HEK293 (cell line): ENCODE measurements around the gene SCUBE1.

ENCODE experiments used
- CTCF ChIA-PET: fragments of 350-600 bp; formaldehyde crosslinking; extraction: SDS; loops from one replicate; lab custom pipeline; 2021; ENCODE audit warnings: antibody characterized with exemption; lab: Yijun Ruan, JAX
- POLR2A ChIA-PET: fragments of 300-600 bp; formaldehyde crosslinking; extraction: SDS; loops from one replicate; lab custom pipeline; 2020; ENCODE audit warnings: antibody characterized with exemption, inconsistent platforms; lab: Yijun Ruan, JAX
- H3K27ac ChIP-seq: fragments of 200-500 bp; sonication (Bioruptor generic); 2 replicates; pipeline ENCODE4 v1.5.1; 2014; ENCODE audit warnings: low read depth, low read length, control low read depth, inconsistent platforms; ENCODE audit errors: extremely low read depth
- H3K36me3 ChIP-seq, 2 experiments: fragments of 200-500 bp in 1 of 2; sonication (Bioruptor generic) in 1 of 2; 1 replicate in 1 of 2; 2 replicates in 1 of 2; pipeline ENCODE4 v1.5.1; 2014 to 2017; ENCODE audit warnings: inconsistent platforms in 2 of 2, low read length in 2 of 2; ENCODE audit not compliant: control insufficient read depth in 2 of 2, insufficient read depth in 1 of 2
- H3K4me1 ChIP-seq: fragments of 200-500 bp; sonication (Bioruptor generic); 2 replicates; pipeline ENCODE4 v1.5.1; 2014; ENCODE audit warnings: mild to moderate bottlenecking, low read length, inconsistent platforms; ENCODE audit not compliant: control insufficient read depth, insufficient read depth
- H3K4me3 ChIP-seq: 2 replicates; pipeline ENCODE4 v1.5.1; 2011; ENCODE audit warnings: low read depth, mild to moderate bottlenecking, control low read depth, low read length, moderate library complexity
- H3K9me3 ChIP-seq: fragments of 200-500 bp; sonication (Bioruptor generic); 2 replicates; pipeline ENCODE4 v1.5.1; 2014; ENCODE audit warnings: low read depth, low read length, inconsistent platforms; ENCODE audit not compliant: control insufficient read depth, insufficient read depth
- MZF1 ChIP-seq: fragments of 450-650 bp; formaldehyde crosslinking; IDR thresholded peaks from 2 replicates; pipeline ENCODE4 v1.5.1; 2017; ENCODE audit warnings: missing biosample characterization, missing genetic modification characterization, borderline replicate concordance
- SETDB1 ChIP-seq: IDR thresholded peaks from one replicate; pipeline ENCODE4 v1.6.1; 2017; ENCODE audit warnings: mild to moderate bottlenecking, low read length, moderate library complexity, mixed read lengths; ENCODE audit not compliant: insufficient read length
- WT1 ChIP-seq: fragments of 450-650 bp; formaldehyde crosslinking; IDR thresholded peaks from 2 replicates; pipeline ENCODE4 v1.5.1; 2016; ENCODE audit warnings: missing biosample characterization, missing genetic modification characterization
- ZBTB1 ChIP-seq: fragments of 450-650 bp; formaldehyde crosslinking; IDR thresholded peaks from 2 replicates; pipeline ENCODE4 v1.5.1; 2016; ENCODE audit warnings: missing biosample characterization, missing genetic modification characterization
- ZBTB21 ChIP-seq: fragments of 450-650 bp; formaldehyde crosslinking; IDR thresholded peaks from 2 replicates; pipeline ENCODE4 v1.5.1; 2017; ENCODE audit warnings: missing biosample characterization, missing genetic modification characterization
- ZNF175 ChIP-seq: fragments of 450-650 bp; formaldehyde crosslinking; IDR thresholded peaks from 2 replicates; pipeline ENCODE4 v1.5.1; 2016; ENCODE audit warnings: missing biosample characterization, missing genetic modification characterization
- ZNF19 ChIP-seq: fragments of 450-650 bp; formaldehyde crosslinking; IDR thresholded peaks from 2 replicates; pipeline ENCODE4; 2016; ENCODE audit warnings: missing biosample characterization, missing genetic modification characterization, low read depth
- ZNF202 ChIP-seq: fragments of 450-650 bp; formaldehyde crosslinking; IDR thresholded peaks from 2 replicates; pipeline ENCODE4 v1.5.1; 2016; ENCODE audit warnings: missing biosample characterization, missing genetic modification characterization, borderline replicate concordance
- ZNF223 ChIP-seq: fragments of 450-650 bp; formaldehyde crosslinking; IDR thresholded peaks from 2 replicates; pipeline ENCODE4 v1.5.1; 2016; ENCODE audit warnings: missing biosample characterization, missing genetic modification characterization
- ZNF37A ChIP-seq: fragments of 450-650 bp; IDR thresholded peaks from 2 replicates; pipeline ENCODE4 v1.5.1; 2018; ENCODE audit warnings: missing biosample characterization, missing genetic modification characterization
- ZNF544 ChIP-seq: fragments of 450-650 bp; formaldehyde crosslinking; IDR thresholded peaks from 2 replicates; pipeline ENCODE4 v1.5.0; 2017; ENCODE audit warnings: missing biosample characterization, missing genetic modification characterization
- ZNF549 ChIP-seq: fragments of 450-650 bp; IDR thresholded peaks from 2 replicates; pipeline ENCODE4 v1.5.1; 2018; ENCODE audit warnings: missing biosample characterization, missing genetic modification characterization, mild to moderate bottlenecking, inconsistent platforms, moderate library complexity
- ZNF558 ChIP-seq: fragments of 450-650 bp; formaldehyde crosslinking; IDR thresholded peaks from 2 replicates; pipeline ENCODE4 v1.5.1; 2016; ENCODE audit warnings: missing biosample characterization, missing genetic modification characterization
- ZNF561 ChIP-seq: fragments of 450-650 bp; IDR thresholded peaks from 2 replicates; pipeline ENCODE4 v1.5.1; 2018; ENCODE audit warnings: missing biosample characterization, missing genetic modification characterization, borderline replicate concordance
- ZNF626 ChIP-seq: fragments of 450-650 bp; sonication (Bioruptor Pico); formaldehyde crosslinking; IDR thresholded peaks from 2 replicates; pipeline ENCODE4 v1.5.1; 2018; ENCODE audit warnings: missing biosample characterization, missing genetic modification characterization, inconsistent platforms
- ZNF629 ChIP-seq: fragments of 450-650 bp; formaldehyde crosslinking; IDR thresholded peaks from 2 replicates; pipeline ENCODE4 v1.5.1; 2017; ENCODE audit warnings: missing biosample characterization, missing genetic modification characterization
- ZXDB ChIP-seq: fragments of 450-650 bp; formaldehyde crosslinking; IDR thresholded peaks from 2 replicates; pipeline ENCODE4 v1.5.1; 2016; ENCODE audit warnings: missing biosample characterization, missing genetic modification characterization
- TF ChIP-seq, protein P1 (sequence below): fragments of 450-650 bp; formaldehyde crosslinking; optimal IDR thresholded peaks from 2 replicates; pipeline ENCODE3; 2016; ENCODE audit warnings: missing biosample characterization, mild to moderate bottlenecking, missing genetic modification characterization
- TF ChIP-seq, protein P2 (sequence below): fragments of 450-650 bp; formaldehyde crosslinking; IDR thresholded peaks from 2 replicates; pipeline ENCODE4 v1.5.1; 2016; ENCODE audit warnings: missing biosample characterization, missing genetic modification characterization
- TF ChIP-seq, protein P3 (sequence below): fragments of 450-650 bp; formaldehyde crosslinking; IDR thresholded peaks from 2 replicates; pipeline ENCODE4 v1.5.1; 2016; ENCODE audit warnings: missing biosample characterization, missing genetic modification characterization

SCUBE1 gene

DNA sequence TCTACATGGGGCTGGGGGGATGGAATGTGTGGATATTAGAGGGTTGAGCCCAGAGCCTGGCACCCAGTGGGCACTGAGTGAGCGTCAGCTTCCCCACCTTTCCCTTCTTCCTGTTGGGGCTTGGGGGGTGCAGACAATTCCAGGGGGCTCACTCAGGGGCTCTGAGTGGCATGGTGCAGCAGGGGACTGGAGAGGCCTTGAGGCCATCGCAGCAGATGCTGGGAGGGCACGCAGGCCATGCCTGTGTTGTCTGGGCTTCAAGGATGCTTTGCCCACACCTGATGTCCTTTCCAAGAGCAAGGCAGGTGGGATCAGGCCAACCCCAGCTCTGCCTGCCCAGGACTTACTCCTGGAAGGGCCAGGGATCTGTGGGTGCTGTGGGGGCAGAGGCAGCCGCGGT lies 145.0 kb downstream of the SCUBE1 start:
- TF ChIP-seq ZNF561 (no peak), ZNF629 (tag by site-specific recombination) (no peak), ZNF626 (no peak), ZXDB (tag by site-specific recombination) (no peak), ZNF175 (tag by site-specific recombination) (no peak), ZNF549 (tag by site-specific recombination) (no peak), ZNF558 (tag by site-specific recombination) (no peak), ZNF37A (no peak), ZNF544 (tag by site-specific recombination) (no peak), ZBTB21 (tag by site-specific recombination) (no peak), WT1 (tag by site-specific recombination) (no peak), ZNF223 (tag by site-specific recombination) (no peak), ZBTB1 (tag by site-specific recombination) (no peak)
- TF ChIP-seq, protein P1, sequence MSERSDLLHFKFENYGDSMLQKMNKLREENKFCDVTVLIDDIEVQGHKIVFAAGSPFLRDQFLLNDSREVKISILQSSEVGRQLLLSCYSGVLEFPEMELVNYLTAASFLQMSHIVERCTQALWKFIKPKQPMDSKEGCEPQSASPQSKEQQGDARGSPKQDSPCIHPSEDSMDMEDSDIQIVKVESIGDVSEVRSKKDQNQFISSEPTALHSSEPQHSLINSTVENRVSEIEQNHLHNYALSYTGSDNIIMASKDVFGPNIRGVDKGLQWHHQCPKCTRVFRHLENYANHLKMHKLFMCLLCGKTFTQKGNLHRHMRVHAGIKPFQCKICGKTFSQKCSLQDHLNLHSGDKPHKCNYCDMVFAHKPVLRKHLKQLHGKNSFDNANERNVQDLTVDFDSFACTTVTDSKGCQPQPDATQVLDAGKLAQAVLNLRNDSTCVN = no peak
- TF ChIP-seq, protein P2, sequence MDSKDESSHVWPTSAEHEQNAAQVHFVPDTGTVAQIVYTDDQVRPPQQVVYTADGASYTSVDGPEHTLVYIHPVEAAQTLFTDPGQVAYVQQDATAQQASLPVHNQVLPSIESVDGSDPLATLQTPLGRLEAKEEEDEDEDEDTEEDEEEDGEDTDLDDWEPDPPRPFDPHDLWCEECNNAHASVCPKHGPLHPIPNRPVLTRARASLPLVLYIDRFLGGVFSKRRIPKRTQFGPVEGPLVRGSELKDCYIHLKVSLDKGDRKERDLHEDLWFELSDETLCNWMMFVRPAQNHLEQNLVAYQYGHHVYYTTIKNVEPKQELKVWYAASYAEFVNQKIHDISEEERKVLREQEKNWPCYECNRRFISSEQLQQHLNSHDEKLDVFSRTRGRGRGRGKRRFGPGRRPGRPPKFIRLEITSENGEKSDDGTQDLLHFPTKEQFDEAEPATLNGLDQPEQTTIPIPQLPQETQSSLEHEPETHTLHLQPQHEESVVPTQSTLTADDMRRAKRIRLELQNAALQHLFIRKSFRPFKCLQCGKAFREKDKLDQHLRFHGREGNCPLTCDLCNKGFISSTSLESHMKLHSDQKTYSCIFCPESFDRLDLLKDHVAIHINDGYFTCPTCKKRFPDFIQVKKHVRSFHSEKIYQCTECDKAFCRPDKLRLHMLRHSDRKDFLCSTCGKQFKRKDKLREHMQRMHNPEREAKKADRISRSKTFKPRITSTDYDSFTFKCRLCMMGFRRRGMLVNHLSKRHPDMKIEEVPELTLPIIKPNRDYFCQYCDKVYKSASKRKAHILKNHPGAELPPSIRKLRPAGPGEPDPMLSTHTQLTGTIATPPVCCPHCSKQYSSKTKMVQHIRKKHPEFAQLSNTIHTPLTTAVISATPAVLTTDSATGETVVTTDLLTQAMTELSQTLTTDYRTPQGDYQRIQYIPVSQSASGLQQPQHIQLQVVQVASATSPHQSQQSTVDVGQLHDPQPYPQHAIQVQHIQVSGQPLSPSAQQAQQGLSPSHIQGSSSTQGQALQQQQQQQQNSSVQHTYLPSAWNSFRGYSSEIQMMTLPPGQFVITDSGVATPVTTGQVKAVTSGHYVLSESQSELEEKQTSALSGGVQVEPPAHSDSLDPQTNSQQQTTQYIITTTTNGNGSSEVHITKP (tag by site-specific recombination) = no peak
- H3K4me3 ChIP-seq = no peak overlapping the region
- POLR2A ChIA-PET = interaction anchor here (0.8 kb wide), 1 partner anchor 11 kb away, joined by 3 read pairs; no protein-coding TSS in a partner anchor
- CTCF ChIA-PET = interaction anchor here (1.1 kb wide), 1 partner anchor 10 kb away, joined by 4 read pairs; no protein-coding TSS in a partner anchor
- no peaks in the 10 kb centered on the region for H3K36me3 ChIP-seq
- no peaks in the 10 kb centered on the region for H3K9me3 ChIP-seq
- H3K4me1 ChIP-seq = no peaks in the 10 kb centered on the region
- no peak overlapping the region for H3K27ac ChIP-seq

DNA sequence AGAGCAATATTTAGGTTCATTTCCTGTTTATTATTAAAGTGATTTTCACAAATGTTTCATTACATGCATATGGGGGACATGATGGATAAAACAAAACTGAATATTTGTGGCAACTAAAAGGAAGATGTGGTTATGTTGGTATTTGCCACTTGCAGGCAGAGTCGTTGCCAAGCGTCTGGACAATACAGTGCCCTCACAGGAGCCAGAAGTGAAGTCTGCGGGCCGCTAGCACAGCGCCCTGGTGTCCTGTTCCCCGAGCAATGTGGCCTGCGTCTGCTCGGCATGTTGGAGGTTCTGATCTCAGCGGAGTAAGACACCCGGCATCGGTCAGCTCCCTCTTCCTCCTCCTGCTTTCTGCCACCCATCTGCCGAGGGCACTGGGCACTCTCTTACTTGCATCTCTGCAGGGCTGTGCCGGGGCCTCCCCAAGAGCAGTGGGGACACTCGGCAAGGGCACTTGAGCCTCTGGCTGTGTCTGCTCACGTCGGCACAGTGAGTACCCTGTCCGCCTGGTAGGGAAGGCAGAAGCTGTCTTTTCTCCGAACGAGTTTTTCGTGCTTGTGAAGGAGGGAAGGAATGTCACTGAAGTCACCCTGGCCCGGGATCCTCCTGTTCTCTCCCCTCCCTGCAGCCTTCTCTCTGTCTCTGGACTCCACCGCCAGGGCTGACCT lies 145.8 kb downstream of the SCUBE1 start:
- Histone ChIP-seq H3K9me3 (no peaks in the 10 kb centered on the region), H3K4me1 (no peaks in the 10 kb centered on the region), H3K27ac (no peak overlapping the region), H3K4me3 (no peak overlapping the region), H3K36me3 (no peaks in the 10 kb centered on the region)
- ChIA-PET POLR2A (interaction anchor here (0.6 to 0.8 kb wide), 2 partner anchors 10 to 445 kb away, joined by 3 read pairs; no protein-coding TSS in a partner anchor), CTCF (interaction anchor here (0.7 to 1.1 kb wide), 3 partner anchors 9 to 187 kb away, joined by 3 to 4 read pairs (median 3); no protein-coding TSS in a partner anchor)
- TF ChIP-seq ZXDB (tag by site-specific recombination) (no peak), ZNF19 (tag by site-specific recombination) (no peak), ZBTB1 (tag by site-specific recombination) (no peak), ZNF202 (no peak), MZF1 (tag by site-specific recombination) (no peak), WT1 (tag by site-specific recombination) (no peak), SETDB1 (no peak)
- TF ChIP-seq, protein P3, sequence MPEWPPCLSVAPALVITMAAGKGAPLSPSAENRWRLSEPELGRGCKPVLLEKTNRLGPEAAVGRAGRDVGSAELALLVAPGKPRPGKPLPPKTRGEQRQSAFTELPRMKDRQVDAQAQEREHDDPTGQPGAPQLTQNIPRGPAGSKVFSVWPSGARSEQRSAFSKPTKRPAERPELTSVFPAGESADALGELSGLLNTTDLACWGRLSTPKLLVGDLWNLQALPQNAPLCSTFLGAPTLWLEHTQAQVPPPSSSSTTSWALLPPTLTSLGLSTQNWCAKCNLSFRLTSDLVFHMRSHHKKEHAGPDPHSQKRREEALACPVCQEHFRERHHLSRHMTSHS (tag by site-specific recombination) = no peak
